Measurements from ENCODE around the gene TMIE. TPM values are rescaled to one million over a fixed set of nuclear protein-coding genes. Genes with fewer than 3 reads are reported as not detected.

Gene TMIE
- total RNA-seq, 4 donors from 2014 or later: 0.41 to 2.1 (median 1.6) TPM; not detected in 1

- Histone ChIP-seq H3K27ac (no peak overlapping the region), H3K36me3 (no peaks in the 10 kb centered on the region), H3K4me3 (no peak overlapping the region), H3K27me3 (no peaks in the 10 kb centered on the region), H3K9me3 (no peaks in the 10 kb centered on the region), H3K4me1 (peaks cover 0 to 11% of the 10 kb centered on the region in 2 donors)
- TF ChIP-seq CTCF (IDR thresholded peaks at IDR 0.05) (no peak), POLR2A (IDR thresholded peaks at IDR 0.05) (no peak)
- intact Hi-C loops (cut with DNase I; ENCODE audit: low total_unique reads): no loop called here
- DNase-seq: peak in 1 of 2 donors; percentile 37
These were observed 10.4 kb upstream of the TMIE start for GRCh38 chr3:46690798-46691197.

- H3K27ac ChIP-seq: peak overlapping the region; percentile 52 to 70
- H3K4me1 ChIP-seq: peaks cover 0 to 11% of the 10 kb centered on the region in 2 donors
- intact Hi-C loops (cut with DNase I; ENCODE audit: low total_unique reads): no loop called here
- H3K9me3 ChIP-seq: no peaks in the 10 kb centered on the region
- DNase-seq: no peak
- H3K36me3 ChIP-seq: no peaks in the 10 kb centered on the region
- peak overlapping the region; percentile 53 to 55 for H3K4me3 ChIP-seq
- no peaks in the 10 kb centered on the region for H3K27me3 ChIP-seq
- TF ChIP-seq CTCF (IDR thresholded peaks at IDR 0.05): no peak
- TF ChIP-seq POLR2A (IDR thresholded peaks at IDR 0.05): no peak
These were observed 8.6 kb upstream of the TMIE start for GRCh38 chr3:46692566-46692990.

- H3K36me3 ChIP-seq: no peaks in the 10 kb centered on the region
- DNase-seq: peak; percentile 49 to 54
- peak in 1 of 2 donors; percentile 57 for TF ChIP-seq POLR2A (IDR thresholded peaks at IDR 0.05)
- no peak for TF ChIP-seq CTCF (IDR thresholded peaks at IDR 0.05)
- H3K9me3 ChIP-seq: no peaks in the 10 kb centered on the region
- H3K4me1 ChIP-seq: peaks cover 0 to 11% of the 10 kb centered on the region in 2 donors
- H3K27me3 ChIP-seq: no peaks in the 10 kb centered on the region
- H3K4me3 ChIP-seq: peak within 1 kb of the TSS; percentile 53 to 55
- intact Hi-C loops (cut with DNase I; ENCODE audit: low total_unique reads): no loop called here
- peak within 1 kb of the TSS; percentile 52 to 70 for H3K27ac ChIP-seq
These were observed 7.9 kb upstream of the TMIE start, which contains the start of gene ALS2CL for GRCh38 chr3:46693038-46693891. TSS of gene ALS2CL (minus strand) at chr3:46693679. CDS start at chr3:46689440, 4,239 bp downstream.

GRCh38 chr3:46693892-46694226, 7.3 kb upstream of the TMIE start:
- no peak for DNase-seq
- no peaks in the 10 kb centered on the region for H3K9me3 ChIP-seq
- H3K4me3 ChIP-seq: peak overlapping the region; percentile 53 to 55
- no peak for TF ChIP-seq CTCF (IDR thresholded peaks at IDR 0.05)
- TF ChIP-seq POLR2A (IDR thresholded peaks at IDR 0.05): no peak
- peak overlapping the region; percentile 52 to 70 for H3K27ac ChIP-seq
- intact Hi-C loops (cut with DNase I; ENCODE audit: low total_unique reads): no loop called here
- H3K27me3 ChIP-seq: no peaks in the 10 kb centered on the region
- H3K36me3 ChIP-seq: no peaks in the 10 kb centered on the region
- peaks cover 0 to 11% of the 10 kb centered on the region in 2 donors for H3K4me1 ChIP-seq

- intact Hi-C loops (cut with DNase I; ENCODE audit: low total_unique reads): no loop called here
- peak overlapping the region; percentile 52 to 70 for H3K27ac ChIP-seq
- no peak overlapping the region for H3K4me3 ChIP-seq
These were observed 6.7 kb upstream of the TMIE start for GRCh38 chr3:46694520-46694919.

More at GRCh38 chr3:46694520-46694919, 6.7 kb upstream of the TMIE start:
- peaks cover 0 to 11% of the 10 kb centered on the region in 2 donors for H3K4me1 ChIP-seq
- H3K27me3 ChIP-seq: no peaks in the 10 kb centered on the region
- H3K36me3 ChIP-seq: no peaks in the 10 kb centered on the region
- TF ChIP-seq CTCF (IDR thresholded peaks at IDR 0.05) (no peak), POLR2A (IDR thresholded peaks at IDR 0.05) (no peak)
- no peaks in the 10 kb centered on the region for H3K9me3 ChIP-seq
- no peak for DNase-seq

All from uterus (tissue), 4 donors.